ENCODE measurements around the gene TXNRD2.

The TXNRD2 gene

DNA sequence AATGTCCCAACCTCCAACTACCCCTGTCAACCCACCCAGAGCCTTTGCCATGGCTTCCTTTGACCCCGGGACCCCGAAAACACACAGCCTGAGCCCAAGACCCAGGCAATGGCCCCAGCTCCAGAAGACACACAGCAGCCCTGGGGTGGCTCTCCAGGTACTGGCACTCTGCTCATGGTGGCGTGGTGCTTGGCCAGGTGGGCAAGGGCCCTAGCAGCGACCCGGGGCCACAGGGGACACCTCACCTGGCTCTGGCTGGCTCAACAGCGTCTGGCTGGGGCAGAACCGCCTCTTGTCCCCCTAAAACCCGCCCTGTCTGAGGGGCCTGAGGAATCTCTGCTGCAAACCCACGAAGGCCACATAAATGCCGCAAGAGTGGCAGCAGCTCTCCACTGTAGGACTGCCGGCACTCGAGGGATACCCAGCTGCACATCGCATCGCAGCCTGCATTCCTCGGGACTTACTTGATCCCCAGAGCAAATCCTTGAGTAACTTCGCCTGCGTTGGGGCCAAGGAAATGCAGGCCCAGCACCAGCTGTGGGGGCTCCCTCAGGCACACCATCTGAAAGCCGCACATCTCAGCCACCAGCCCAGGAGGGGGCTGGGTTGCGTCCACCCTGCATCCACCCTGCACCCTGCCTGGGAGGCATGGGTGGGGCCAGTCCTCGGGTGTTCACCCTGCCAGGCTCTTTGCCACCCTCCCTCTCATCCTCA, 63.8 kb downstream of the TXNRD2 start:
- DNase-seq (ENCODE audit: low read depth in 2 of 3, low spot score in 2 of 3) = no peak

- no peak for DNase-seq (ENCODE audit: low read depth in 2 of 3, low spot score in 2 of 3)
These were observed 64.5 kb downstream of the TXNRD2 start for GRCh38 chr22:19876941-19877625.

DNA sequence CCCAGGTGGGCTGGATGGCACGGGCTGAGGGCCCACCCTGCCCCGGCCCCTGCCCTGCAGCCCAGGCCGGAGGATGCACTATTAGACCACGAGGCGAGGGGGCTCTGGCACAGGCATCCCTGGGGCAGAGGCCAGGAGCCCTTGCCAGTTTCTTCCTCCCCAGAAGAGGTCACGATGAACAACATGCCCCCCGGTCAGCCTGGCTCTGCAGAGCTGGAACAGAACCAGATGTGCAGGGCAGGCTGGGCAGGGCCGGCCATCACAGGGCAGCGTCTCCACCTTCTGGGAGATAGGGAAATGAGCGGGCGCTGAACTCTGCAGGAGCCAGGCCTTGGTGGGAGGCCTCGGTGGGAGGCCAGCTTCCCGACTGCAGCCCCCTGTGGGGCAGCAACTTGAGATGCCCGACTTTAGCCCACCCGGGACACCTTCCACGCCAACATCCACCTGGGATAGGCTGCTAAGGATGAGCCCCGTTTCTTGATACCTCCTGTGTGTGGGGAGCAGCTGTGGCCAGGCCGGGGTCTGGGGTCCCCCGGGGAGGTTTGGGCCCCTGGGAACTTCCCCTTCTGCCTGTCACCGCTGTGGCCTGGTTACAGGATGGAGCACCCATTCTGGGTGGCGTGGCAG, 65.2 kb downstream of the TXNRD2 start:
- DNase-seq (ENCODE audit: low read depth in 2 of 3, low spot score in 2 of 3) = no peak

GRCh38 chr22:19875531-19876313, 65.9 kb downstream of the TXNRD2 start:
- no peak for DNase-seq (ENCODE audit: low read depth in 2 of 3, low spot score in 2 of 3)

DNA sequence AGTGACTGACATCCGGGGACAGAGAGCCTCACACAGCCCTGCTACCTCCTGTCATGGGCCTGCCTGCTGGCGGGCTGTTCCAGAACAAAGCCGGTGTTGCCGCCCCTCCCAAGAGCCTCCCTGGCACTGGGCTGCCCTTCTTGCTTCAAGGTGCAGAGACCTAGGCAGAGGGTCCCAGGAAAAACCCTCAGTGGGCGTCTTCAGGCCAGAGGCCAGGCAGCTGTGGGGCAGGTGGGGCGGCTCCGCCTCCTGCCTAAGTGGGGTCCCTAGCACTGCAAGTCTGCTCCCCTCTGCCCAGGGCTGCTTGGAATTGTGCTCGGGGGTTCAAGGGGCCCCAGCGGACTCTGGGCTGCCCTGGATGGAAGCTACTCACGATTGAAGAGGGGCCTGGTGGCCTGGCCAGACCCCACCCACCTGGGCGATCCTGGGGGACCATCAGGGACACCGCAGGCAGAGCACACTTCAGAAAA, 66.5 kb downstream of the TXNRD2 start:
- no peak for DNase-seq (ENCODE audit: low read depth in 2 of 3, low spot score in 2 of 3)

- no peak for DNase-seq (ENCODE audit: low read depth in 2 of 3, low spot score in 2 of 3)
These were observed 67.1 kb downstream of the TXNRD2 start for GRCh38 chr22:19874307-19875060.

GRCh38 chr22:19873960-19874306, 67.7 kb downstream of the TXNRD2 start:
- DNase-seq (ENCODE audit: low read depth in 2 of 3, low spot score in 2 of 3) = no peak

DNA sequence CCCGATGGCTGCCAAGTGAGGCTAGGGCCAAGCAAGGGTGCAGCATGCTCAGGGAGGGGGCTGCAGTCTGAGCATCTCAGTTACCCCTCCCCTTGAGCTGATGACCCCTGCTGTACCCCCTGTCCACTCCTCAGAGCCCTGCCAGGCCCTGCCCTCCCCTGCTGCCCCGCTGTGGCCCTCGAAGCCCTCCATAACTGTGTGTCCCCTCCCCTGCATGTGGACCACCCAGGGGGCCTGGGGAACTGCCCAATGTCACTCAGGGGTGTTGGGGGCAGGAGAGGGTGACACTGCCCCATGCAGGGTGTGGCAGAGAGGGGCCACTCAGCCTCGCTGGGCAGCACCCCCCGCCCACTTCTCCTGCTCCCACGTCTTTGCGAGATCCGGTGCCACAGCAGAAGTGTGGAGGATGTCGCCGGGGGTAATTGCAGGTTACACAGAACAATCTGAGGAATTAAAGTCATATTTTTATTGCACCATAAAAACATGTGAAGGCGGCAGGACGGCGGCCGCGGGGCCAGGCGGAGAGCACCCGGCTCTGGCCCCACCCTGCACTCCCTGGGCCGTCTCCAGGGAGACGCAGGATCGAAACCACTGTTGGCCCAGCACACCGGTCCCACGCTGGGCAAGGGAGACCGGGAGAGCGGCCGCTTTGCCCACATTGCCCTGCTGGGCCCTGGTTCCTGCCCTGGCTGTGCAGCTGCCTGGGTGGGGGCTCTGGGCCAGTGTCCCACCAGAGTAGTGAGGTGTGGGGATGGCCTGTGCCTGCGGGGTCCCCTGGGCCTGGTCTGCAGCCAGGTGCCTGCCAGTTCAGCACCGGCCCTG, 68.3 kb downstream of the TXNRD2 start:
- no peak for DNase-seq (ENCODE audit: low read depth in 2 of 3, low spot score in 2 of 3)

- DNase-seq (ENCODE audit: low read depth in 2 of 3, low spot score in 2 of 3) = no peak
These were observed 68.9 kb downstream of the TXNRD2 start for GRCh38 chr22:19872779-19873137.

GRCh38 chr22:19871845-19872778, 69.5 kb downstream of the TXNRD2 start:
- no peak for DNase-seq (ENCODE audit: low read depth in 2 of 3, low spot score in 2 of 3)

GRCh38 chr22:19871023-19871844, 70.4 kb downstream of the TXNRD2 start:
- DNase-seq (ENCODE audit: low read depth in 2 of 3, low spot score in 2 of 3) = no peak

GRCh38 chr22:19870153-19871022, 71.2 kb downstream of the TXNRD2 start:
- DNase-seq (ENCODE audit: low read depth in 2 of 3, low spot score in 2 of 3) = no peak

GRCh38 chr22:19869497-19870152, 72.0 kb downstream of the TXNRD2 start:
- DNase-seq (ENCODE audit: low read depth in 2 of 3, low spot score in 2 of 3) = no peak

GRCh38 chr22:19868773-19869471, 72.7 kb downstream of the TXNRD2 start:
- DNase-seq (ENCODE audit: low read depth in 2 of 3, low spot score in 2 of 3) = no peak

GRCh38 chr22:19868333-19868732, 73.3 kb downstream of the TXNRD2 start:
- no peak for DNase-seq (ENCODE audit: low read depth in 2 of 3, low spot score in 2 of 3)

- no peak for DNase-seq (ENCODE audit: low read depth in 2 of 3, low spot score in 2 of 3)
These were observed 74.0 kb downstream of the TXNRD2 start for GRCh38 chr22:19867617-19868016.
